A673 (cell line): ENCODE measurements around the gene VCP.

ENCODE experiments used
- EZH2 ChIP-seq: fragments of 200-600 bp; sonication (generic); IDR thresholded peaks from 2 replicates; pipeline ENCODE4 v1.6.1; 2017; ENCODE audit warnings: borderline replicate concordance, low read depth, mild to moderate bottlenecking, mixed read lengths, antibody characterized with exemption, low read length; ENCODE audit not compliant: poor library complexity, severe bottlenecking
- TF ChIP-seq, protein P1 (sequence below): fragments of 300-800, 200-600 bp; sonication (generic); conservative IDR thresholded peaks from 2 replicates; pipeline ENCODE4 v1.5.1; 2017; ENCODE audit warnings: low read depth, mild to moderate bottlenecking, antibody characterized with exemption, low read length, moderate library complexity, mixed read lengths

DNA sequence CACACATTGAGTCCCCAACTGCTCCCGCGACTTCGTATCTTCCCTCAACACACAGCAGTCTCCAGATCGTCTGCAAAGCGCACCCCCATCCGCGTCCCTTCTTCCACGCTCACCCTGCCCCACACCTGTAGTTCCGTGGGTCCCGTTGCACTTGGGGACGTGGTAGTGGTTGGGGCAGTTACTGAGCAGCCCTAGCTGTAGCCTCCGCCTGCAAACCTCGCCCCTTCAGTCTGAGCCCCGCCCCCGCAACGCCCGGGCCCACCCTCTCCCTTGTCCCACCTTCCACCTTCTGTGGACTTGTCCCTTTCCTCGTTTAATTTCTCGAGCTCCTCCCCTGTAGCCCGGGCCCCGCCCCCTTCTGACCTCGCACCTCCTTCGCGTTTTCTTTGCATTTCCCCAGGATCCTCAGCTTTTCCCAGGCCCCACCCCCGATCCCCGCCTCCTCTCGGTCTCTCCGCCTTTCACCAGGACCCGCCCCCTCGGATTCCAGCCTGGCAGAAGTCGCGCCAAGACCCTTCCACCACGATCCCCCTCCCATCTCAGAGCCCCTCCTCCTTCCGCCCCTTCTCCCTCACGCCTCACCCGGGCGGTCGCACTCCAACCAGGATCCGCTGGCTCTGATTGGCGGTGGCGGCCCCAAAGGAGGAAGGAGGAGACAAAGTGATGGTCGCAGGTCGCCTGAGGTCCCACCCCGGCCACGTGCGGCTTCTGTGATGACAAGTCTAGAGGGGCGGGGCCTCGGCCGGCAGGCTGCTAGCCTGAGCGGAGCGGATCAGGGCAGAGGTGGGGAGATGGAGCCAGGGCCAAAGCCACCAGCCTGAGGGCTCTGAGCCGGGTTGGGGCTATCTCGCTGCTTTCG, 43.5 kb upstream of the VCP start, which contains the start of gene ATOSB:
- TF ChIP-seq, protein P1, sequence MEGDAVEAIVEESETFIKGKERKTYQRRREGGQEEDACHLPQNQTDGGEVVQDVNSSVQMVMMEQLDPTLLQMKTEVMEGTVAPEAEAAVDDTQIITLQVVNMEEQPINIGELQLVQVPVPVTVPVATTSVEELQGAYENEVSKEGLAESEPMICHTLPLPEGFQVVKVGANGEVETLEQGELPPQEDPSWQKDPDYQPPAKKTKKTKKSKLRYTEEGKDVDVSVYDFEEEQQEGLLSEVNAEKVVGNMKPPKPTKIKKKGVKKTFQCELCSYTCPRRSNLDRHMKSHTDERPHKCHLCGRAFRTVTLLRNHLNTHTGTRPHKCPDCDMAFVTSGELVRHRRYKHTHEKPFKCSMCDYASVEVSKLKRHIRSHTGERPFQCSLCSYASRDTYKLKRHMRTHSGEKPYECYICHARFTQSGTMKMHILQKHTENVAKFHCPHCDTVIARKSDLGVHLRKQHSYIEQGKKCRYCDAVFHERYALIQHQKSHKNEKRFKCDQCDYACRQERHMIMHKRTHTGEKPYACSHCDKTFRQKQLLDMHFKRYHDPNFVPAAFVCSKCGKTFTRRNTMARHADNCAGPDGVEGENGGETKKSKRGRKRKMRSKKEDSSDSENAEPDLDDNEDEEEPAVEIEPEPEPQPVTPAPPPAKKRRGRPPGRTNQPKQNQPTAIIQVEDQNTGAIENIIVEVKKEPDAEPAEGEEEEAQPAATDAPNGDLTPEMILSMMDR = no peak
- TF ChIP-seq EZH2 = no peak
